ENCODE measurements around the gene ZNF292. TPM values are rescaled to one million over a fixed set of nuclear protein-coding genes. Genes with fewer than 3 reads are reported as not detected.
"Not testable (repeated sequence)": the region's sequence is repeated elsewhere in the genome, so short reads cannot be mapped to it uniquely, and the experiment has no call there.

Gene ZNF292
- total RNA-seq, 4 donors from 2014 or later, result 46.2 to 55.5 (median 50.1) TPM

- H3K4me3 ChIP-seq (replicated peaks in 1 of 3), result no peak overlapping the region
- no peaks in the 10 kb centered on the region for H3K36me3 ChIP-seq
- no peak for TF ChIP-seq CTCF (IDR thresholded peaks at IDR 0.05)
- TF ChIP-seq POLR2A (IDR thresholded peaks at IDR 0.05), result no peak
- intact Hi-C loops (cut with DNase I), result loop anchor here (10.0 kb wide), 1 partner anchor 98 kb away; no protein-coding TSS in a partner anchor
- 38 to 42% methylated on average over 1 of the region's 1 CpG for WGBS, 2 donors
- DNase-seq, result no peak
- H3K9me3 ChIP-seq, result no peaks in the 10 kb centered on the region
- H3K27ac ChIP-seq, result no peak overlapping the region
- no peaks in the 10 kb centered on the region for H3K27me3 ChIP-seq
- H3K4me1 ChIP-seq, result no peaks in the 10 kb centered on the region
These were observed 18.4 kb upstream of the ZNF292 start for GRCh38 chr6:87136963-87137362.

- no peaks in the 10 kb centered on the region for H3K27me3 ChIP-seq
- no peaks in the 10 kb centered on the region for H3K36me3 ChIP-seq
- peak in 1 of 2 donors; percentile 8 for DNase-seq
- H3K9me3 ChIP-seq, result no peaks in the 10 kb centered on the region
- TF ChIP-seq CTCF (IDR thresholded peaks at IDR 0.05) (peak; percentile 26 to 89 (median 74)), POLR2A (IDR thresholded peaks at IDR 0.05) (no peak)
- intact Hi-C loops (cut with DNase I), result loop anchor here (10.0 kb wide), 1 partner anchor 96 kb away; no protein-coding TSS in a partner anchor
- 28 to 29% methylated on average over 1 of the region's 1 CpG for WGBS, 2 donors
- no peak overlapping the region for H3K27ac ChIP-seq
- no peak overlapping the region for H3K4me3 ChIP-seq (replicated peaks in 1 of 3)
- no peaks in the 10 kb centered on the region for H3K4me1 ChIP-seq
These were observed 16.1 kb upstream of the ZNF292 start for GRCh38 chr6:87139236-87139635.

- H3K4me3 ChIP-seq (replicated peaks in 1 of 3); DNase-seq; H3K27ac ChIP-seq; H3K27me3 ChIP-seq; H3K4me1 ChIP-seq; H3K36me3 ChIP-seq; H3K9me3 ChIP-seq: not testable (repeated sequence)
- WGBS, 2 donors, result 90 to 92% methylated on average over 5 to 8 of the region's 8 CpGs
- intact Hi-C loops (cut with DNase I), result loop anchor here (10.0 kb wide), 1 partner anchor 95 kb away; no protein-coding TSS in a partner anchor
These were observed 15.4 kb upstream of the ZNF292 start for GRCh38 chr6:87139927-87140326.

GRCh38 chr6:87146363-87146762 is 9.0 kb upstream of the ZNF292 start:
- 55 to 57% methylated on average over 3 of the region's 3 CpGs for WGBS, 2 donors
- H3K9me3 ChIP-seq, result no peaks in the 10 kb centered on the region
- intact Hi-C loops (cut with DNase I), result no loop called here
- H3K4me3 ChIP-seq (replicated peaks in 1 of 3), result no peak overlapping the region
- H3K4me1 ChIP-seq, result peaks cover 0 to 2% of the 10 kb centered on the region in 2 donors
- no peak overlapping the region for H3K27ac ChIP-seq
- TF ChIP-seq CTCF (IDR thresholded peaks at IDR 0.05) (no peak), POLR2A (IDR thresholded peaks at IDR 0.05) (no peak)
- no peaks in the 10 kb centered on the region for H3K27me3 ChIP-seq
- H3K36me3 ChIP-seq, result no peaks in the 10 kb centered on the region
- DNase-seq, result no peak

- intact Hi-C loops (cut with DNase I), result no loop called here
- Histone ChIP-seq H3K9me3 (no peaks in the 10 kb centered on the region), H3K4me3 (replicated peaks in 1 of 3) (no peak overlapping the region), H3K27me3 (no peaks in the 10 kb centered on the region), H3K4me1 (peaks cover 11 to 14% of the 10 kb centered on the region in 2 donors), H3K36me3 (no peaks in the 10 kb centered on the region), H3K27ac (no peak overlapping the region)
- TF ChIP-seq CTCF (IDR thresholded peaks at IDR 0.05) (no peak), POLR2A (IDR thresholded peaks at IDR 0.05) (no peak)
- DNase-seq, result no peak
These were observed 5.0 kb upstream of the ZNF292 start for GRCh38 chr6:87150406-87150805.

- WGBS, 2 donors, result 53 to 54% methylated on average over 4 of the region's 4 CpGs
- intact Hi-C loops (cut with DNase I), result no loop called here
- peaks cover 11 to 14% of the 10 kb centered on the region in 2 donors for H3K4me1 ChIP-seq
- H3K27ac ChIP-seq, result peak overlapping the region; percentile 48 to 88 (median 82)
- H3K36me3 ChIP-seq, result no peaks in the 10 kb centered on the region
- H3K4me3 ChIP-seq (replicated peaks in 1 of 3), result peak overlapping the region; percentile 15 to 59 (median 47)
- no peaks in the 10 kb centered on the region for H3K27me3 ChIP-seq
- no peak for TF ChIP-seq POLR2A (IDR thresholded peaks at IDR 0.05)
- no peak for TF ChIP-seq CTCF (IDR thresholded peaks at IDR 0.05)
- H3K9me3 ChIP-seq, result no peaks in the 10 kb centered on the region
- no peak for DNase-seq
These were observed 3.9 kb upstream of the ZNF292 start for GRCh38 chr6:87151471-87151780.
